GM12891 (cell line): ENCODE measurements around the gene ARSK.

Experiments
- DNase-seq: peaks from one replicate; pipeline ENCODE4 v3.0.0; 2011; ENCODE audit warnings: low spot score; ENCODE audit not compliant: insufficient read length
- FAIRE-seq: peaks from 2 replicates; lab custom pipeline; 2011; peaks lifted over from hg19 to GRCh38; lab: Jason Lieb, UNC
- PAX5 ChIP-seq: IDR thresholded peaks from 2 replicates; pipeline ENCODE4 v1.6.1; 2011; ENCODE audit warnings: low read length, moderate library complexity, mild to moderate bottlenecking; ENCODE audit not compliant: insufficient read depth, severe bottlenecking
- POLR2A ChIP-seq: IDR thresholded peaks from 2 replicates; pipeline ENCODE4 v1.6.1; 2011; ENCODE audit warnings: low read depth, low read length, control low read depth
- POLR2AphosphoS5 ChIP-seq: IDR thresholded peaks from 2 replicates; pipeline ENCODE4 v1.6.1; 2011; ENCODE audit warnings: low read depth, low read length, control low read depth
- POU2F2 ChIP-seq: IDR thresholded peaks from 2 replicates; pipeline ENCODE4 v1.6.1; 2011; ENCODE audit warnings: low read depth, mild to moderate bottlenecking, control low read depth, low read length, moderate library complexity
- SPI1 ChIP-seq: IDR thresholded peaks from 2 replicates; pipeline ENCODE4 v1.6.1; 2011; ENCODE audit warnings: low read depth, low read length, control low read depth
- TAF1 ChIP-seq: IDR thresholded peaks from 2 replicates; pipeline ENCODE4 v1.6.1; 2011; ENCODE audit warnings: low read depth, low read length, control low read depth

Gene ARSK

DNA sequence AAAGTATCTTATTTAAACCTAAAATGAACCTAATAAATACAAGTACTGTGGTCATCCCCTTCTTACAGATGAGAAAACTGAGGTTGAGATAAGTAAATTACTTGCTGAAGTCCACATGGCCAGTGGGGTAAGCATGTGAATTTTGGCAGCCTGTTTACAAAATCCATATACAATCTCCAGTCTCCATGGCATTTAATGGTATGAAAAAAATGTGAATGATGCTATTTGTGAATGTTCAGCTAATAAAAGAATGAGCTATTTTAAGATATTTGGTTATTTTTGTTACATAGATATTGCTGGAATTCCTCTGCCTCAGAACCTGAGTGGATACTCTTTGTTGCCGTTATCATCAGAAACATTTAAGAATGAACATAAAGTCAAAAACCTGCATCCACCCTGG is 45.7 kb downstream of the ARSK start:
- FAIRE-seq = no peak
- DNase-seq = no peak
- TF ChIP-seq PAX5 = no peak
- no peak for TF ChIP-seq SPI1
- no peak for TF ChIP-seq POLR2A
- TF ChIP-seq POU2F2 = no peak
- no peak for TF ChIP-seq TAF1
- TF ChIP-seq POLR2AphosphoS5 = no peak

DNA sequence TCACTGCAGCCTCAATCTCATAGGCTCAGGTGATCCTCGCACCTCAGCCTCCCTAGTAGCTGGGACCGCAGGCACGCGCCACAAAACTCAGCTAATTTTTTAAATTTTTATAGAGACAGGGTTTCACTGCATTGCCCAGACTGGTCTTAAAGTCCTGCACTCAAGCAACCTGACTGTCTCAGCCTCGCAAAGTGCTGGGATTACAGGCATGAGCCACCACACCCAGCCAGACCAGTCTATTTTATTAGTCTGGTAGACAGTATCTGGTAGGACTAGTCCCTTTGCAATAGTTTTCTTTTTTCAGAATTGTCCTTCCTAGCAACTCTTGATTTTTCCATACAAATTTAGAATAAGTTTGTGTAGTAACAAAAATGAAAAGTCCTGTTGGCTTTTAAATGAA is 50.9 kb downstream of the ARSK start:
- FAIRE-seq (no peak), DNase-seq (no peak)
- no peak for TF ChIP-seq POU2F2
- no peak for TF ChIP-seq SPI1
- TF ChIP-seq TAF1 = no peak
- TF ChIP-seq POLR2A = no peak
- no peak for TF ChIP-seq PAX5
- TF ChIP-seq POLR2AphosphoS5 = no peak

DNA sequence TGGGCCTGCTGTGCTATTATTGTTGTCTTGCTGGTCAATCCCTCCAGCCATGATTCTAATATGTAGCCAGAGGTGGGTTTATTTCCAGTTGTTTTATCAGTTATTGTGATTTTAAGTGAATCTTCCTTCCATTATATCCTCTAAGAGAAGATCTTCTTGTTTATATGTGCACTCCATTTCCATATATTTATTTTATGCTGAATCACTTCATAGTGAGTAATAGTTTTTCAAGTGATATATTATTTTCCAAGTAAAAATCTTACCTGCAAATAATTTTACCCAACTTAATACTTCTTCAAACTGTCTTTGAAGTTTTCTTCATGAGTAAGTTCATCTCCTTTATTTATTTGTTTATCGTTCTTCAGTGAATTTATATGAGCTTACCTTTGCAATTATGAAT is 51.5 kb downstream of the ARSK start:
- TF ChIP-seq POU2F2 (no peak), POLR2AphosphoS5 (no peak), PAX5 (no peak), SPI1 (no peak), POLR2A (no peak), TAF1 (no peak)
- FAIRE-seq (no peak), DNase-seq (no peak)

DNA sequence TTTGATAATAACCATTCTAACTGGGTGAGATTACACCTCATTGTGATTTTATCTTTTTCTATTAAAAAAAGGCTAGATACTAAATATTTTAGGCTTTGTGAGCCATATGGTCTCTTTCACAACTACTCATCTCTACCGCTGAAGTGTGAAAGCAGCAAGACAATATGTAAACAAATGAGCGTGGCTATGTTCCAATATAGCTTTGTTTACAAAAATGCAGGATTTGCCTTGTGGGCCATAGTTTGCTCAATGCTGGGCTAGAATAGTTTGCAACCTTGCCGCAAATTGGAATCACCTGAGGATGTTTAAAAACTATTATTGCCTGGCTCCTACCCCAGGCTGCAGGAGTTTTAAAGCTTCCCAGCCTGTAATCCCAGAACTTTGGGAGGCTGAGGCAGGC is 54.8 kb downstream of the ARSK start:
- DNase-seq = no peak
- no peak for FAIRE-seq
- no peak for TF ChIP-seq POLR2AphosphoS5
- no peak for TF ChIP-seq POLR2A
- no peak for TF ChIP-seq PAX5
- no peak for TF ChIP-seq POU2F2
- TF ChIP-seq TAF1 = no peak
- TF ChIP-seq SPI1 = no peak

DNA sequence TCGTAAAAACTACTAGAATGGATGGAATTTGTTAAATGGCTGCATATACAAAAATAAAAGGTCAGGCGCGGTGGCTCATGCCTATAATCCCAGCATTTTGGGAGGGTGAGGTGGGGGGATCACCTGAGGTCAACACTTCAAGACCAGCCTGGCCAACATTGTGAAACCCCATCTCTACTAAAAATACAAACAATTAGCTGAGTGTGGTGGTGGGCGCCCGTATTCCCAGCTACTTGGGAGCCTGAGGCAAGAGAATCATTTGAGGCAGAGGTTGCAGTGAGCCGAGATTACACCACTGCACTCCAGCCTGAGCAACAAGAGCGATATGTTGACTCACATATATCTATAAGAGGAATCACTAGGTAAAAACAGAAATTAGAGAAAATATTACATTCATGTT is 55.6 kb downstream of the ARSK start:
- no peak for DNase-seq
- TF ChIP-seq POU2F2 = no peak
- no peak for TF ChIP-seq POLR2A
- no peak for FAIRE-seq

DNA sequence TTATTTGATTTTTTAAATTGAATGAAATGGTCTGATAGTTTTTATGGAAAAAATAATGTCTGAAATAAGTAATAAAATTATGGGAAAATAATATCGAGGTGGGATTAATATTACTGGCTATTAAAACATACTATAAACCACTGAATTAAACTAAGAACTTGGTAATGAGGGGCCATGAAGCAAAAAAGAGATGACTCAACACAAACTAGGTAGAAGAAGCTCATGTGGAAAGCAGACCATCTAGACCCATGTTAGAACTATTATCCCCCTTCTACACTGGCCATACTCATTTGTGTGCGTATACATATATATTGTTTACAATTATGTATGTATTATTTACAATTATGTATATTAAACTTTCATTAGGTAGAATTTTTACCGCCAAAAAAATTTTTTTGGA is 56.5 kb downstream of the ARSK start:
- TF ChIP-seq PAX5 = no peak
- no peak for TF ChIP-seq POU2F2
- TF ChIP-seq SPI1 = no peak
- no peak for TF ChIP-seq POLR2AphosphoS5
- TF ChIP-seq POLR2A = no peak
- TF ChIP-seq TAF1 = no peak
- DNase-seq (no peak), FAIRE-seq (no peak)

DNA sequence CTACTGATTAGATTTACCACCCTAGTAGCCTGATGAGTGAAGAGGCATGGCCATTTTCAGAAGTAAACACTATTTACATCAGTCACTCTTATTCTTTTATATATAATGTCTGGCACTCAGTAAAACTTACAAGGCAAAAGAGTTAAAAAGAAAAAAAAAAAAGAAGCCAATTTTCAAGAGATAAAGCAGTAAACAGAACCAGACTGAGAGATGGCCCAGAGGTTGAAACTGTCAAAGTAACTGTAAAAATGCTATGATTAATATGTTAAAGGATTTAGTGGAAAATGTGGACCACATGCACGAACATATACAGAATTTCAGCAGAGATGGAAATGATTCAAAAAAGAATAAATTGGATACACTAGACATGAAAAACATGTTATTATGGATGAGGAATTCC is 58.6 kb downstream of the ARSK start:
- DNase-seq = no peak
- no peak for TF ChIP-seq POLR2A
- FAIRE-seq = no peak

DNA sequence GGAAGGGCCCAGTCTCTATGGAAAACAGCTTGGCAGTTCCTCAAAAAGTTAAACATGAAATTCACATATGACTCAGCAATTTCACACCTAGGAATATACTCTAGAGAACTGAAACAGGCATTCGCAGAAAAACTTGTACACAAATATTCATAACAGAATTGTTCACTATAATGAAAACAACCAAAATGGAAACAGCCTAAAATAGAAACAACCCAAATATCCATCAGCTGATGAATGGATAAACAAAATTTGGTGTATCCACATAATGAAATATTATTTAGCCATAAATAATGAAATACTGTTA is 60.2 kb downstream of the ARSK start:
- DNase-seq (no peak), FAIRE-seq (peak; percentile 71)
- TF ChIP-seq SPI1 (peak; percentile 96), POLR2AphosphoS5 (no peak), TAF1 (no peak), PAX5 (no peak), POLR2A (no peak), POU2F2 (no peak)

DNA sequence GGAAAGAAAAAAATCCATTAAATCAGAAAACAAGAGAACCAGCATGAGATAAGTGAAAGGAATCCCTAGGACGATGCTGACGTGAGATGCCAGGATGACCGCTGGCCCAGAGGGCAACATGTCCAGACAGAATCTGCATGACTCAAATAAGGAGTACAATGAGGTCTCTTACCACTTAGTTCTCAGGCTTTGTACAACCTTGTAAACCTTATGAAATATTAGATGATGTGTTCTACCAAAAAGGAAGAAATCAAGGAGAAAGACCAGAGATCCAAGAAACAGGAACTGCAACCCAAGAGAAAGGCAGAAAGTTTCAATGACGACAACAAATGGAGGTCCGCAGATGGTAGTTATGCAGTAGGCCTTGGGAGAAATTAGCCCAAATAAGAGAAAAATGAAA is 62.2 kb downstream of the ARSK start:
- TF ChIP-seq POLR2AphosphoS5 (no peak), POU2F2 (no peak), SPI1 (peak; percentile 96), TAF1 (no peak), POLR2A (no peak)
- FAIRE-seq = no peak
- DNase-seq = no peak

DNA sequence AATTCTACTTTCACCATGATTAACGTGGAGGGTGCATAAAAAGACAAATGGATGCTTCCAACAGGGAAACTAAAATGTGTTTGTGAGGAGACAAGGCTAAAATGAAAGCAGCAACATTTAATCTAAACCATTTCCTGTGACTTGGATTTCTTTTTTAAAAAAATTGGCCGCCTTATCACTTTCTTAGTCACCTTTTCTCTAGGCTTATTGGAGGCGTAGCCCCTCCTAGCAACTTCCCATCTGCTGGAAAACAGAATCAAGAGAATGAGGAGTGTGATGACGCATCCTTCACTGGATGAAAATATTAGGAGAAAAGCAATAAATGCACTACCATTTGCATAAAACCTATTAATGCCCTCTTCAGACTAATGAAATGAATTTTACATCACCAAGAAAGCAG is 64.2 kb downstream of the ARSK start:
- no peak for DNase-seq
- FAIRE-seq = no peak
- no peak for TF ChIP-seq POLR2A
- TF ChIP-seq PAX5 = no peak
- no peak for TF ChIP-seq POU2F2
- TF ChIP-seq POLR2AphosphoS5 = no peak
- no peak for TF ChIP-seq TAF1
- TF ChIP-seq SPI1 = no peak

DNA sequence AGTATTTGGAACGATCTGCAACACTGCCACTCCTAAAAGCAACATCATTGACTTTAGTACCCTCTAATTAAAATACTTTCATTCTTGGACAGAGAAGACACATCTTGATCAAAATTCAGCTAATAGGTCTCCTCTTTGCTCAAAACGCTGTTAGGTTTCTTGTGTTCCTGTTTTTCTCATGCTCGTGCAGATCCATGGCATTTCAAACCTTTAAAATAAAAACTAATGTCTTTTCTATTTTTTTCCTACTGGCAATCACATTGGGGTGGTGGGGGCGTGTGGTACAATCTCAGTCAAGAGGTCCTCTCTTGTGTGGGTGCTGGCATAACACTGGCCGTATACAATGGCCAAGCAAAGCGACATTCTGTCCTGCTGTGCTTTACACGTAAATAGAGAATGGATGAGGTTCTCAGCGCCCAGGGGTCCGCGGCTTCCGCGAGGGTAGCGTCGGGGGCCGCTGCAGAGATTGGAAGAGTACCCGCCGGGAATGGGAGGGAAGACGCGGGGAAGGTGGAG is 64.7 kb downstream of the ARSK start:
- DNase-seq = no peak
- TF ChIP-seq POLR2AphosphoS5 (no peak), SPI1 (0 out of 2 replicates have a peak, but pooled peaks have one; percentile 15)
- no peak for FAIRE-seq
